ENCODE measurements around the gene GRM6.

Gene GRM6

GRCh38 chr5:178965465-178966055 lies 29.6 kb downstream of the GRM6 start:
- no peak for ATAC-seq
- TF ChIP-seq GLIS3 (CRISPR knock-in tag; IDR thresholded peaks at IDR 0.05) (no peak), ZFP30 (CRISPR knock-in tag; IDR thresholded peaks at IDR 0.05) (no peak), RARB (CRISPR knock-in tag; IDR thresholded peaks at IDR 0.05) (no peak), SNAI2 (CRISPR knock-in tag; IDR thresholded peaks at IDR 0.05) (no peak), ZC3H10 (CRISPR knock-in tag; IDR thresholded peaks at IDR 0.05) (no peak), ESRRG (CRISPR knock-in tag; IDR thresholded peaks at IDR 0.05) (no peak), ISL1 (CRISPR knock-in tag; IDR thresholded peaks at IDR 0.05) (no peak), TOX (CRISPR knock-in tag; IDR thresholded peaks at IDR 0.05; ENCODE audit: borderline replicate concordance) (no peak), ZFP3 (CRISPR knock-in tag; IDR thresholded peaks at IDR 0.05) (no peak), TCF4 (CRISPR knock-in tag; IDR thresholded peaks at IDR 0.05; ENCODE audit: borderline replicate concordance) (no peak), ZNF8 (CRISPR knock-in tag; IDR thresholded peaks at IDR 0.05) (no peak), PPARA (CRISPR knock-in tag; IDR thresholded peaks at IDR 0.05; ENCODE audit: borderline replicate concordance) (no peak), ZNF70 (CRISPR knock-in tag; IDR thresholded peaks at IDR 0.05) (no peak)
- TF ChIP-seq, protein P1, sequence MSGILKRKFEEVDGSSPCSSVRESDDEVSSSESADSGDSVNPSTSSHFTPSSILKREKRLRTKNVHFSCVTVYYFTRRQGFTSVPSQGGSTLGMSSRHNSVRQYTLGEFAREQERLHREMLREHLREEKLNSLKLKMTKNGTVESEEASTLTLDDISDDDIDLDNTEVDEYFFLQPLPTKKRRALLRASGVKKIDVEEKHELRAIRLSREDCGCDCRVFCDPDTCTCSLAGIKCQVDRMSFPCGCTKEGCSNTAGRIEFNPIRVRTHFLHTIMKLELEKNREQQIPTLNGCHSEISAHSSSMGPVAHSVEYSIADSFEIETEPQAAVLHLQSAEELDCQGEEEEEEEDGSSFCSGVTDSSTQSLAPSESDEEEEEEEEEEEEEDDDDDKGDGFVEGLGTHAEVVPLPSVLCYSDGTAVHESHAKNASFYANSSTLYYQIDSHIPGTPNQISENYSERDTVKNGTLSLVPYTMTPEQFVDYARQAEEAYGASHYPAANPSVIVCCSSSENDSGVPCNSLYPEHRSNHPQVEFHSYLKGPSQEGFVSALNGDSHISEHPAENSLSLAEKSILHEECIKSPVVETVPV (CRISPR knock-in tag; IDR thresholded peaks at IDR 0.05), result no peak
- TF ChIP-seq, protein P2, sequence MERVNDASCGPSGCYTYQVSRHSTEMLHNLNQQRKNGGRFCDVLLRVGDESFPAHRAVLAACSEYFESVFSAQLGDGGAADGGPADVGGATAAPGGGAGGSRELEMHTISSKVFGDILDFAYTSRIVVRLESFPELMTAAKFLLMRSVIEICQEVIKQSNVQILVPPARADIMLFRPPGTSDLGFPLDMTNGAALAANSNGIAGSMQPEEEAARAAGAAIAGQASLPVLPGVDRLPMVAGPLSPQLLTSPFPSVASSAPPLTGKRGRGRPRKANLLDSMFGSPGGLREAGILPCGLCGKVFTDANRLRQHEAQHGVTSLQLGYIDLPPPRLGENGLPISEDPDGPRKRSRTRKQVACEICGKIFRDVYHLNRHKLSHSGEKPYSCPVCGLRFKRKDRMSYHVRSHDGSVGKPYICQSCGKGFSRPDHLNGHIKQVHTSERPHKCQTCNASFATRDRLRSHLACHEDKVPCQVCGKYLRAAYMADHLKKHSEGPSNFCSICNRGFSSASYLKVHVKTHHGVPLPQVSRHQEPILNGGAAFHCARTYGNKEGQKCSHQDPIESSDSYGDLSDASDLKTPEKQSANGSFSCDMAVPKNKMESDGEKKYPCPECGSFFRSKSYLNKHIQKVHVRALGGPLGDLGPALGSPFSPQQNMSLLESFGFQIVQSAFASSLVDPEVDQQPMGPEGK (CRISPR knock-in tag; IDR thresholded peaks at IDR 0.05; ENCODE audit: borderline replicate concordance), result no peak
- TF ChIP-seq, protein P3, sequence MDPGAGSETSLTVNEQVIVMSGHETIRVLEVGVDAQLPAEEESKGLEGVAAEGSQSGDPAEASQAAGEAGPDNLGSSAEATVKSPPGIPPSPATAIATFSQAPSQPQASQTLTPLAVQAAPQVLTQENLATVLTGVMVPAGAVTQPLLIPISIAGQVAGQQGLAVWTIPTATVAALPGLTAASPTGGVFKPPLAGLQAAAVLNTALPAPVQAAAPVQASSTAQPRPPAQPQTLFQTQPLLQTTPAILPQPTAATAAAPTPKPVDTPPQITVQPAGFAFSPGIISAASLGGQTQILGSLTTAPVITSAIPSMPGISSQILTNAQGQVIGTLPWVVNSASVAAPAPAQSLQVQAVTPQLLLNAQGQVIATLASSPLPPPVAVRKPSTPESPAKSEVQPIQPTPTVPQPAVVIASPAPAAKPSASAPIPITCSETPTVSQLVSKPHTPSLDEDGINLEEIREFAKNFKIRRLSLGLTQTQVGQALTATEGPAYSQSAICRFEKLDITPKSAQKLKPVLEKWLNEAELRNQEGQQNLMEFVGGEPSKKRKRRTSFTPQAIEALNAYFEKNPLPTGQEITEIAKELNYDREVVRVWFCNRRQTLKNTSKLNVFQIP (CRISPR knock-in tag; IDR thresholded peaks at IDR 0.05; ENCODE audit: borderline replicate concordance, low read depth), result no peak

DNA sequence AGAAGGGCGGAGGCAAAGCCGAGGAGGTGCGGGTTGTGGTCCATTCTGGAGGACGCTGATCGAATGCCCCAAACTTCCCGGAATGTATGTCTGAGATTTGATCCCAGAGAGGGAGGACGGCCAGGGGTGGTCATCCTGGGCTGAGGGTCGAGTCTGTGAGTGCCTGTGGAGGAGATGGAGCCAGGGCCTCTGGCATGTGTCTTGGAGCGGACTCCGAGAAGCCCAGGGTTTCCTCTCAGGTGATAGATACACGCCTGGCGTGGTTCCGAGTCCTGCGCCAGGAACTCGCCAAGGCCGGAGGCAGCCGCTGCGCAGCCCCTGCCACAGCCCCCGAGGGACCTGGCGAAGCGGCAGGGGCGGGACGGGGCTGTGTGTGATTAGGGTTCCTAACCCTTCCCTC lies 53.8 kb downstream of the GRM6 start:
- TF ChIP-seq ZFP30 (CRISPR knock-in tag; IDR thresholded peaks at IDR 0.05) (no peak), TOX (CRISPR knock-in tag; IDR thresholded peaks at IDR 0.05; ENCODE audit: borderline replicate concordance) (no peak), GLIS3 (CRISPR knock-in tag; IDR thresholded peaks at IDR 0.05) (no peak), ZFP3 (CRISPR knock-in tag; IDR thresholded peaks at IDR 0.05) (no peak), CSDC2 (CRISPR knock-in tag; IDR thresholded peaks at IDR 0.05) (no peak), ZNF70 (CRISPR knock-in tag; IDR thresholded peaks at IDR 0.05) (no peak), TCF4 (CRISPR knock-in tag; IDR thresholded peaks at IDR 0.05; ENCODE audit: borderline replicate concordance) (no peak), ZNF8 (CRISPR knock-in tag; IDR thresholded peaks at IDR 0.05) (no peak), OSR1 (CRISPR knock-in tag; IDR thresholded peaks at IDR 0.05) (no peak), ZNF565 (CRISPR knock-in tag; conservative IDR thresholded peaks at IDR 0.05; ENCODE audit: low read depth) (no peak), SNAI2 (CRISPR knock-in tag; IDR thresholded peaks at IDR 0.05) (no peak), ESRRG (CRISPR knock-in tag; IDR thresholded peaks at IDR 0.05) (no peak), RARB (CRISPR knock-in tag; IDR thresholded peaks at IDR 0.05) (no peak), CREB5 (CRISPR knock-in tag; IDR thresholded peaks at IDR 0.05; ENCODE audit: low read depth) (no peak)
- TF ChIP-seq, protein P3 (CRISPR knock-in tag; IDR thresholded peaks at IDR 0.05; ENCODE audit: borderline replicate concordance, low read depth), result no peak
- TF ChIP-seq, protein P1 (CRISPR knock-in tag; IDR thresholded peaks at IDR 0.05), result no peak
- no peak for ATAC-seq
